Fibroblast of lung (primary cell): Measurements from ENCODE around the gene ICAM2.

Source experiments
- CTCF ChIP-seq, 2 donors: IDR thresholded peaks in 1 of 2; conservative IDR thresholded peaks in 1 of 2; 1 replicate in 1 of 2; 2 replicates in 1 of 2; pipeline ENCODE4 v1.5.1; 2011 to 2012; ENCODE audit warnings: low read length in 2 of 2, control low read depth in 1 of 2, inconsistent platforms in 1 of 2, low read depth in 1 of 2, mild to moderate bottlenecking in 1 of 2
- EZH2 ChIP-seq: IDR thresholded peaks from 2 replicates; pipeline ENCODE4 v1.5.1; 2012; ENCODE audit warnings: low read length, control low read depth, mild to moderate bottlenecking; ENCODE audit errors: missing control alignments

- TF ChIP-seq CTCF (conservative IDR thresholded peaks at IDR 0.05 in 1 of 2, IDR thresholded peaks at IDR 0.05 in 1 of 2; ENCODE audit: low read depth in 1 of 2, low read length in 2 of 2) (peak in 1 of 2 donors; percentile 5), EZH2 (no peak)
These were observed 15.9 kb upstream of the ICAM2 start for GRCh38 chr17:64036198-64036922.
